Suprapubic skin (tissue), 4 donors: ENCODE data around the gene PCDHA1. TPM values are rescaled to one million over a fixed set of nuclear protein-coding genes. Genes with fewer than 3 reads are reported as not detected.
"Not testable (repeated sequence)": the region's sequence is repeated elsewhere in the genome, so short reads cannot be mapped to it uniquely, and the experiment has no call there.

ENCODE experiments used
- DNase-seq, 2 donors: peaks; one replicate each; pipeline ENCODE4 v3.0.0-alpha.2; 2019; ENCODE audit warnings: low spot score in 2 of 2
- H3K27ac ChIP-seq: fragments of 200-600 bp; sonication (generic); one replicate; pipeline ENCODE4 v1.5.1; 2019
- H3K27me3 ChIP-seq: fragments of 200-600 bp; sonication (generic); one replicate; pipeline ENCODE4 v1.5.1; 2019
- H3K36me3 ChIP-seq: fragments of 200-600 bp; sonication (generic); one replicate; pipeline ENCODE4 v1.5.1; 2019
- H3K4me1 ChIP-seq: fragments of 200-600 bp; sonication (generic); one replicate; pipeline ENCODE4 v1.5.1; 2019
- H3K4me3 ChIP-seq: fragments of 200-600 bp; sonication (generic); one replicate; pipeline ENCODE4 v1.5.1; 2019; ENCODE audit warnings: mild to moderate bottlenecking
- H3K9me3 ChIP-seq: fragments of 200-600 bp; sonication (generic); one replicate; pipeline ENCODE4 v1.5.1; 2019
- EP300 ChIP-seq: sonication (generic); formaldehyde crosslinking; IDR thresholded peaks from one replicate; pipeline ENCODE4 v1.6.1; 2017; ENCODE audit warnings: antibody characterized with exemption
- POLR2A ChIP-seq, 2 donors: fragments of 450-650 bp; IDR thresholded peaks; one replicate each; pipeline ENCODE4 v1.6.1; 2017; ENCODE audit warnings: antibody characterized with exemption in 2 of 2, mild to moderate bottlenecking in 2 of 2, moderate library complexity in 2 of 2
- POLR2AphosphoS5 ChIP-seq, 3 donors: sonication (generic); formaldehyde crosslinking; IDR thresholded peaks; one replicate each; pipeline ENCODE4 v1.6.1; 2017; ENCODE audit warnings: antibody characterized with exemption in 3 of 3
- WGBS: methylation state at CpG from one replicate; pipeline ENCODE4 v1.1.5; 2018; 5-methylcytosine and 5-hydroxymethylcytosine counted together
- total RNA-seq, 4 donors: library from RNA; depleted of rRNA; stranded (reverse); fragments of >200 nt; gene quantifications; one replicate each; pipeline ENCODE4 v1.1.0, GENCODE V29; 2016
- TF ChIP-seq, protein P1 (sequence below), 2 donors: fragments of 200-600 bp in 1 of 2; fragments of 450-650 bp in 1 of 2; sonication (generic) in 1 of 2; IDR thresholded peaks; one replicate each; pipeline ENCODE4 v1.5.1; 2016 to 2019; ENCODE audit warnings: antibody characterized with exemption in 2 of 2, mild to moderate bottlenecking in 1 of 2, moderate library complexity in 1 of 2

The PCDHA1 gene
- total RNA-seq, 4 donors from 2014 or later: not detected

DNA sequence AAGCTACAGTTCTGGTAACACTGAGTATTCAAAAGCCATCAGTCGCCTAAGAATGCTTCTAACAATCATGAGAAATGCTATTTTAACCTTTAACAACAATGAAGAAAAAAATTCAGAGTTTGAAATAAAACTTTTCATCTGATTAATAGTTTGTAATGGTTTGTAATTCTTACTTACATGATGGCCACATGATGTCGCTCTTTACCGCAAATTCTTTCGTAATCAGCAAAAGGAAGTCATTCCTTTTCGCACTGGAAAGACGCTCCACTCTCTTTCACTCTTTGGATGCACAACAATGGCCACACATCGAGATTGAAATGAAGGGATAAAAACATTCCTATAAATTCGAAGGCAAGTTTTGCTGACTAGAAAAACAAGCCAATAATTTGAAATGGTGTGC, 48.1 kb downstream of the PCDHA1 start, which contains the start of gene PCDHA7:
TSS of gene PCDHA7 (plus strand) at position 277 of the 400 bp plus-strand sequence. CDS start at position 392, 115 bp downstream.
- H3K27ac ChIP-seq: no peak within 1 kb of the TSS
- H3K4me3 ChIP-seq: no peak within 1 kb of the TSS
- no peaks in the 10 kb centered on the region for H3K36me3 ChIP-seq
- TF ChIP-seq POLR2A (IDR thresholded peaks at IDR 0.05) (no peak), EP300 (no peak), POLR2AphosphoS5 (IDR thresholded peaks at IDR 0.05) (no peak)
- TF ChIP-seq, protein P1, sequence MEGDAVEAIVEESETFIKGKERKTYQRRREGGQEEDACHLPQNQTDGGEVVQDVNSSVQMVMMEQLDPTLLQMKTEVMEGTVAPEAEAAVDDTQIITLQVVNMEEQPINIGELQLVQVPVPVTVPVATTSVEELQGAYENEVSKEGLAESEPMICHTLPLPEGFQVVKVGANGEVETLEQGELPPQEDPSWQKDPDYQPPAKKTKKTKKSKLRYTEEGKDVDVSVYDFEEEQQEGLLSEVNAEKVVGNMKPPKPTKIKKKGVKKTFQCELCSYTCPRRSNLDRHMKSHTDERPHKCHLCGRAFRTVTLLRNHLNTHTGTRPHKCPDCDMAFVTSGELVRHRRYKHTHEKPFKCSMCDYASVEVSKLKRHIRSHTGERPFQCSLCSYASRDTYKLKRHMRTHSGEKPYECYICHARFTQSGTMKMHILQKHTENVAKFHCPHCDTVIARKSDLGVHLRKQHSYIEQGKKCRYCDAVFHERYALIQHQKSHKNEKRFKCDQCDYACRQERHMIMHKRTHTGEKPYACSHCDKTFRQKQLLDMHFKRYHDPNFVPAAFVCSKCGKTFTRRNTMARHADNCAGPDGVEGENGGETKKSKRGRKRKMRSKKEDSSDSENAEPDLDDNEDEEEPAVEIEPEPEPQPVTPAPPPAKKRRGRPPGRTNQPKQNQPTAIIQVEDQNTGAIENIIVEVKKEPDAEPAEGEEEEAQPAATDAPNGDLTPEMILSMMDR (IDR thresholded peaks at IDR 0.05): no peak
- no peaks in the 10 kb centered on the region for H3K4me1 ChIP-seq
- H3K27me3 ChIP-seq: peaks cover 9% of the 10 kb centered on the region
- peaks cover 38% of the 10 kb centered on the region for H3K9me3 ChIP-seq
- WGBS: 13% methylated on average over 8 of the region's 8 CpGs
- DNase-seq: no peak

DNA sequence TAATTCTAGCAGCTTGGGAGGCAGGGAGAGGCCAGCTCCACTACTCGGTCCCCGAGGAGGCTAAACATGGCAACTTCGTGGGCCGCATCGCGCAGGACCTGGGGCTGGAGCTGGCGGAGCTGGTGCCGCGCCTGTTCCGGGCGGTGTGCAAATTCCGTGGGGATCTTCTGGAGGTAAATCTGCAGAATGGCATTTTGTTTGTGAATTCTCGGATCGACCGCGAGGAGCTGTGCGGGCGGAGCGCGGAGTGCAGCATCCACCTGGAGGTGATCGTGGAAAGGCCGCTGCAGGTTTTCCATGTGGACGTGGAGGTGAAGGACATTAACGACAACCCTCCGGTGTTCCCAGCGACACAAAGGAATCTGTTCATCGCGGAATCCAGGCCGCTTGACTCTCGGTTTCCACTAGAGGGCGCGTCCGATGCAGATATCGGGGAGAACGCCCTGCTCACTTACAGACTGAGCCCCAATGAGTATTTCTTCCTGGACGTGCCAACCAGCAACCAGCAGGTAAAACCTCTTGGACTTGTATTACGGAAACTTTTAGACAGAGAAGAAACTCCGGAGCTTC, 48.6 kb downstream of the PCDHA1 start:
- H3K27me3 ChIP-seq, DNase-seq, H3K27ac ChIP-seq, H3K4me1 ChIP-seq, H3K4me3 ChIP-seq, H3K36me3 ChIP-seq: not testable (repeated sequence)
- WGBS: 28% methylated on average over 26 of the region's 38 CpGs
- H3K9me3 ChIP-seq: peaks cover 33% of the 10 kb centered on the region

DNA sequence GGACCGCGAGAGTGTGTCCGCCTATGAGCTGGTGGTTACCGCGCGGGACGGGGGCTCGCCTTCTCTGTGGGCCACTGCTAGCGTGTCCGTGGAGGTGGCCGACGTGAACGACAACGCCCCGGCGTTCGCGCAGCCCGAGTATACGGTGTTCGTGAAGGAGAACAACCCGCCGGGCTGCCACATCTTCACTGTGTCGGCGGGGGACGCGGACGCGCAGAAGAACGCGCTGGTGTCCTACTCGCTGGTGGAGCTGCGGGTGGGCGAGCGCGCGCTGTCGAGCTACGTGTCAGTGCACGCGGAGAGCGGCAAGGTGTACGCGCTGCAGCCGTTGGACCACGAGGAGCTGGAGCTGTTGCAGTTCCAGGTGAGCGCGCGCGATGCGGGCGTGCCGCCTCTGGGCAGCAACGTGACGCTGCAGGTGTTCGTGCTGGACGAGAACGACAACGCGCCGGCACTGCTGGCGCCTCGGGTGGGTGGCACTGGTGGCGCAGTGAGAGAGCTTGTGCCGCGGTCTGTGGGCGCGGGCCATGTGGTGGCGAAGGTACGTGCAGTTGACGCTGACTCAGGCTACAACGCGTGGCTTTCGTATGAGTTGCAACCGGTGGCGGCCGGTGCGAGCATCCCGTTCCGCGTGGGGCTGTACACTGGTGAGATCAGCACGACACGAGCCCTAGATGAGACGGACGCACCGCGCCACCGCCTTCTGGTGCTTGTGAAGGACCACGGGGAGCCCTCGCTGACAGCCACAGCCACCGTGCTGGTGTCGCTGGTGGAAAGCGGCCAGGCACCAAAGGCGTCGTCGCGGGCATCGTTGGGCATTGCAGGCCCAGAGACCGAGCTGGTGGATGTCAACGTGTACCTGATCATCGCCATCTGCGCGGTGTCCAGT, 49.9 kb downstream of the PCDHA1 start:
- H3K4me3 ChIP-seq: no peak overlapping the region
- H3K36me3 ChIP-seq: no peaks in the 10 kb centered on the region
- no peak for DNase-seq
- no peak overlapping the region for H3K27ac ChIP-seq
- WGBS: 58% methylated on average over 66 of the region's 103 CpGs
- H3K9me3 ChIP-seq: peaks cover 27% of the 10 kb centered on the region
- H3K27me3 ChIP-seq: peaks cover 9% of the 10 kb centered on the region
- H3K4me1 ChIP-seq: no peaks in the 10 kb centered on the region
- TF ChIP-seq POLR2A (IDR thresholded peaks at IDR 0.05) (no peak), POLR2AphosphoS5 (IDR thresholded peaks at IDR 0.05) (no peak), EP300 (no peak)
- TF ChIP-seq, protein P1 (IDR thresholded peaks at IDR 0.05): no peak

DNA sequence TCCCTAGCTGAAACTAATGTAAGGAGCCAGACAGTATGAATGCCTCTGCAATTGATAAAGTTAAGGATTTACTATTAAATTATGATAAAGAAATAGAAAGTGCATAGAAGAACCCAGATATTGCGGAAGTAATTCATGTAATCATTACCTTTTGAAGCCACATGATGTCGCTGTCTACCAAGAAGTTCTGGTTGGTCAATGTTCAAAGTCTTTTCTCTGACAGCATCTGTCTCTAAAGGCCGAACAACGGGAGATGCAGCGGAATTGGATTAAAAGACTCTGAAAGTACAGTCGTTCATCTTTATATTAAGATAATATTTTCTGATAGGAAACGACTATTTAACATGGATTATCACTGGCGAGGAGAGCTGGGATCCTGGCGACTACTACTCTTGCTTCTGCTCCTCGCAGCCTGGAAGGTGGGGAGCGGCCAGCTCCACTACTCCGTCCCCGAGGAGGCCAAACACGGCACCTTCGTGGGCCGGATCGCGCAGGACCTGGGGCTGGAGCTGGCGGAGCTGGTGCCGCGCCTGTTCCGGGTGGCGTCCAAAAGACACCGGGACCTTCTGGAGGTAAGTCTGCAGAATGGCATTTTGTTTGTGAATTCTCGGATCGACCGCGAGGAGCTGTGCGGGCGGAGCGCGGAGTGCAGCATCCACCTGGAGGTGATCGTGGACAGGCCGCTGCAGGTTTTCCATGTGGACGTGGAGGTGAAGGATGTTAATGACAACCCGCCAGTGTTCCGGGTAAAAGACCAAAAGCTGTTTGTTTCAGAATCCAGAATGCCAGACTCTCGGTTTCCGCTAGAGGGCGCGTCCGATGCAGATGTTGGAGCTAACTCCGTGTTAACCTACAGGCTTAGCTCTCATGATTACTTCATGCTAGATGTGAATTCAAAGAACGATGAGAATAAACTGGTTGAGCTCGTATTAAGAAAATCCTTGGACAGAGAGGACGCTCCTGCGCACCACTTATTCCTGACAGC, 55.3 kb downstream of the PCDHA1 start, which contains the start of gene PCDHA8:
TSS of gene PCDHA8 (plus strand) at position 210 of the 985 bp plus-strand sequence. CDS start at position 345, 135 bp downstream.
- peaks cover 33% of the 10 kb centered on the region for H3K9me3 ChIP-seq
- H3K4me3 ChIP-seq: no peak within 1 kb of the TSS
- no peak for DNase-seq
- H3K27ac ChIP-seq: no peak within 1 kb of the TSS
- no peaks in the 10 kb centered on the region for H3K36me3 ChIP-seq
- TF ChIP-seq EP300 (no peak), POLR2A (IDR thresholded peaks at IDR 0.05) (no peak), POLR2AphosphoS5 (IDR thresholded peaks at IDR 0.05) (no peak)
- TF ChIP-seq, protein P1 (IDR thresholded peaks at IDR 0.05): no peak
- no peaks in the 10 kb centered on the region for H3K4me1 ChIP-seq
- H3K27me3 ChIP-seq: no peaks in the 10 kb centered on the region
- WGBS: 23% methylated on average over 29 of the region's 47 CpGs
